RWPE2 (cell line): ENCODE results near the gene CABYR.
A peak's percentile ranks its signal among the peaks of the same experiment; 100 is the strongest.

Experiments
- ATAC-seq: fragments of 200-7000 bp; cut with Tn5 transposase; 3 replicates; pipeline ENCODE4 v1.9.1; 2021; ENCODE audit warnings: low read depth
- DNase-seq: peaks from one replicate; pipeline ENCODE4 v3.0.0-alpha.2; 2020; ENCODE audit warnings: low spot score
- H3K27ac ChIP-seq: fragments of 450-650 bp; 2 replicates; pipeline ENCODE4 v1.5.1; 2017; ENCODE audit warnings: mild to moderate bottlenecking; ENCODE audit not compliant: poor library complexity, severe bottlenecking
- H3K27me3 ChIP-seq: fragments of 250-450 bp; sonication (Bioruptor Pico); 2 replicates; pipeline ENCODE4 v1.5.1; 2021; ENCODE audit warnings: mild to moderate bottlenecking, moderate library complexity; ENCODE audit not compliant: insufficient read depth, poor library complexity, severe bottlenecking
- H3K36me3 ChIP-seq: fragments of 250-450 bp; sonication (Bioruptor Pico); 2 replicates; pipeline ENCODE4 v1.5.1; 2020; ENCODE audit warnings: low read depth, mild to moderate bottlenecking, moderate library complexity
- H3K4me1 ChIP-seq: fragments of 250-450 bp; sonication (Bioruptor Pico); 2 replicates; pipeline ENCODE4 v1.5.1; 2021; ENCODE audit warnings: mild to moderate bottlenecking, moderate library complexity; ENCODE audit not compliant: insufficient read depth, poor library complexity, severe bottlenecking
- H3K4me3 ChIP-seq: fragments of 250-450 bp; sonication (Bioruptor Pico); 2 replicates; pipeline ENCODE4 v1.5.1; 2021; ENCODE audit warnings: mild to moderate bottlenecking, moderate library complexity; ENCODE audit not compliant: severe bottlenecking
- H3K9me3 ChIP-seq: fragments of 250-450 bp; sonication (Bioruptor Pico); 2 replicates; pipeline ENCODE4 v1.5.1; 2021; ENCODE audit warnings: mild to moderate bottlenecking, moderate library complexity; ENCODE audit not compliant: severe bottlenecking
- CTCF ChIP-seq: fragments of 450-650 bp; IDR thresholded peaks from one replicate; pipeline ENCODE4 v1.5.1; 2017; ENCODE audit warnings: mild to moderate bottlenecking, moderate library complexity; ENCODE audit not compliant: poor library complexity, severe bottlenecking

Gene CABYR

DNA sequence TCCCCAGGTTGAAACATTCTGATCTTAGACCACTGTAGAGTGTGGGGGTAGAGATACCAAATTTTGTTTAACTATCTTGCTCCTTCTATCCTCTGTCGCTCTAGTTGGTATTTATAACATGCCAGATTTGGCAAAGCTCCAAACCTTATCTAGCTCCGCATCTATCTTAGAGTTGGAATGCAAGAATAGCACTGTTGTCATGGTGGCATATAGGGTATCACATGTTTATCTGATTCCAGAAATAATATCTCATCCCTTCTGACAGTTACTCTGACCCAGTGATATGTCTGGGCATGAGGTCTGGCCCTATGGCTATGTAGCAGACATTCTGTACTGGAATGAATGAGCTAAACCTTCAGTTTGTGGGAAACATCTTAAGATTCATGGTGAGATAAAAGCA lies 51.7 kb downstream of the CABYR start:
- peaks cover 5% of the 10 kb centered on the region for H3K4me1 ChIP-seq

GRCh38 chr18:24195296-24196053 lies 56.6 kb downstream of the CABYR start:
- Histone ChIP-seq H3K4me3 (no peak overlapping the region), H3K4me1 (peaks cover 4% of the 10 kb centered on the region), H3K9me3 (no peaks in the 10 kb centered on the region), H3K27me3 (no peaks in the 10 kb centered on the region), H3K27ac (no peak overlapping the region), H3K36me3 (no peaks in the 10 kb centered on the region)
- DNase-seq (no peak), ATAC-seq (no peak)
- TF ChIP-seq CTCF, result no peak

More for the DNA sequence above, 51.7 kb downstream of the CABYR start:
- Histone ChIP-seq H3K27ac (no peak overlapping the region), H3K36me3 (no peaks in the 10 kb centered on the region), H3K27me3 (no peaks in the 10 kb centered on the region), H3K9me3 (no peaks in the 10 kb centered on the region), H3K4me3 (no peak overlapping the region)
- peak; percentile 12; the same call in 1 of the 3 replicates for ATAC-seq
- DNase-seq, result no peak
- TF ChIP-seq CTCF, result no peak

GRCh38 chr18:24196764-24197163 lies 57.9 kb downstream of the CABYR start:
- Histone ChIP-seq H3K27ac (no peak overlapping the region), H3K4me3 (no peak overlapping the region), H3K27me3 (no peaks in the 10 kb centered on the region), H3K4me1 (no peaks in the 10 kb centered on the region), H3K36me3 (no peaks in the 10 kb centered on the region), H3K9me3 (no peaks in the 10 kb centered on the region)
- no peak for TF ChIP-seq CTCF
- no peak for ATAC-seq
- no peak for DNase-seq

- Histone ChIP-seq H3K9me3 (no peaks in the 10 kb centered on the region), H3K27me3 (no peaks in the 10 kb centered on the region), H3K36me3 (no peaks in the 10 kb centered on the region), H3K4me3 (no peak overlapping the region), H3K4me1 (no peaks in the 10 kb centered on the region), H3K27ac (no peak overlapping the region)
- no peak for TF ChIP-seq CTCF
- ATAC-seq (no peak), DNase-seq (no peak)
Observed at GRCh38 chr18:24197412-24197811, 58.5 kb downstream of the CABYR start.

- H3K27me3 ChIP-seq, result no peaks in the 10 kb centered on the region
- H3K27ac ChIP-seq, result no peak overlapping the region
- DNase-seq, result no peak
- no peak for ATAC-seq
- TF ChIP-seq CTCF, result no peak
- no peaks in the 10 kb centered on the region for H3K36me3 ChIP-seq
- no peaks in the 10 kb centered on the region for H3K4me1 ChIP-seq
- H3K4me3 ChIP-seq, result no peak overlapping the region
- no peaks in the 10 kb centered on the region for H3K9me3 ChIP-seq
Observed at GRCh38 chr18:24198461-24198860, 59.6 kb downstream of the CABYR start.
